Daoy (cell line): ENCODE data around the gene VWA3B. TPM values are rescaled to one million over a fixed set of nuclear protein-coding genes. Genes with fewer than 3 reads are reported as not detected.
A peak's percentile ranks its signal among the peaks of the same experiment; 100 is the strongest.
"Not testable (repeated sequence)": the region's sequence is repeated elsewhere in the genome, so short reads cannot be mapped to it uniquely, and the experiment has no call there.

Experiments used
- DNase-seq: peaks from one replicate; pipeline ENCODE4 v3.0.0-alpha.2; 2015; ENCODE audit warnings: low read depth
- total RNA-seq: library from RNA; depleted of rRNA; stranded (reverse); fragments of >200 nt; shearing (Covaris generic); gene quantifications from 2 replicates; pipeline ENCODE4 v1.2.3, GENCODE V29; 2014; rRNA removed

Gene VWA3B
- total RNA-seq, result 0.77 TPM in 1 of 2 replicates, not detected in the other

GRCh38 chr2:98086491-98087446 lies at the start of gene VWA3B:
Gene VWA3B, plus strand, starts transcription at chr2:98087167. Its CDS starts 5,926 bp downstream, at chr2:98093093.
- DNase-seq, result peak; percentile 80

- DNase-seq, result no peak
These were observed 49.8 kb upstream of the VWA3B start for GRCh38 chr2:98037206-98037605.

GRCh38 chr2:98037666-98038336 lies 49.2 kb upstream of the VWA3B start:
- DNase-seq, result no peak

- no peak for DNase-seq
These were observed 47.7 kb upstream of the VWA3B start for GRCh38 chr2:98039085-98039756.

GRCh38 chr2:98040331-98040939 lies 46.5 kb upstream of the VWA3B start:
- DNase-seq, result no peak

GRCh38 chr2:98043101-98043500 lies 43.9 kb upstream of the VWA3B start:
- no peak for DNase-seq

- DNase-seq, result not testable (repeated sequence)
These were observed 42.2 kb upstream of the VWA3B start for GRCh38 chr2:98044730-98045129.

GRCh38 chr2:98050070-98050469 lies 36.9 kb upstream of the VWA3B start:
- DNase-seq, result no peak

GRCh38 chr2:98058191-98058975 lies 28.6 kb upstream of the VWA3B start:
- no peak for DNase-seq

- DNase-seq, result no peak
These were observed 26.7 kb upstream of the VWA3B start for GRCh38 chr2:98060277-98060676.

GRCh38 chr2:98063291-98063854 lies 23.6 kb upstream of the VWA3B start:
- no peak for DNase-seq

GRCh38 chr2:98065808-98066207 lies 21.2 kb upstream of the VWA3B start:
- DNase-seq, result no peak

- DNase-seq, result no peak
These were observed 19.8 kb upstream of the VWA3B start for GRCh38 chr2:98067160-98067559.

- no peak for DNase-seq
These were observed 16.9 kb upstream of the VWA3B start for GRCh38 chr2:98070081-98070480.

GRCh38 chr2:98072442-98072841 lies 14.5 kb upstream of the VWA3B start:
- DNase-seq, result no peak

GRCh38 chr2:98078701-98079100 lies 8.3 kb upstream of the VWA3B start:
- no peak for DNase-seq

GRCh38 chr2:98084151-98084868 lies 2.7 kb upstream of the VWA3B start:
- DNase-seq, result no peak

- no peak for DNase-seq
These were observed 2.1 kb upstream of the VWA3B start for GRCh38 chr2:98084869-98085238.

- no peak for DNase-seq
These were observed 1.3 kb upstream of the VWA3B start for GRCh38 chr2:98085649-98086048.

- DNase-seq, result no peak
These were observed 567 bp downstream of the VWA3B start for GRCh38 chr2:98087447-98088020.
